Stimulated activated naive CD8-positive, alpha-beta T cell treated with anti-CD3 and anti-CD28 coated beads, Interleukin-15, Interleukin-2, amounts not matched to agents 100 ng/mL and 50 ng/mL, for 24 hours (primary cell): ENCODE measurements around the gene ARF1.

Experiments
- H3K27ac Mint-ChIP-seq: one replicate; pipeline ENCODE4 v1.8.0; 2021; ENCODE audit warnings: mild to moderate bottlenecking, mixed read lengths
- H3K27me3 Mint-ChIP-seq: one replicate; pipeline ENCODE4 v1.8.0; 2021; ENCODE audit warnings: mixed read lengths
- H3K36me3 Mint-ChIP-seq: one replicate; pipeline ENCODE4 v1.8.0; 2021; ENCODE audit warnings: low read depth, mixed read lengths
- H3K4me1 Mint-ChIP-seq: one replicate; pipeline ENCODE4 v1.8.0; 2021; ENCODE audit warnings: low read depth, mixed read lengths
- H3K4me3 Mint-ChIP-seq: one replicate; pipeline ENCODE4 v1.8.0; 2021; ENCODE audit warnings: mild to moderate bottlenecking, mixed read lengths
- H3K9me3 Mint-ChIP-seq: one replicate; pipeline ENCODE4 v1.8.0; 2021; ENCODE audit warnings: mixed read lengths

The ARF1 gene

GRCh38 chr1:228084325-228084724 is 1.8 kb downstream of the ARF1 start:
- Mint-ChIP-seq H3K27me3 (no peaks in the 10 kb centered on the region), H3K36me3 (peaks cover 57% of the 10 kb centered on the region), H3K27ac (peak overlapping the region; percentile 97), H3K4me3 (peak overlapping the region; percentile 97), H3K4me1 (peaks cover 55% of the 10 kb centered on the region), H3K9me3 (no peaks in the 10 kb centered on the region)

GRCh38 chr1:228084797-228085196 is 2.3 kb downstream of the ARF1 start:
- Mint-ChIP-seq H3K4me3 (peak overlapping the region; percentile 97), H3K27ac (peak overlapping the region; percentile 97), H3K9me3 (no peaks in the 10 kb centered on the region), H3K4me1 (peaks cover 58% of the 10 kb centered on the region), H3K27me3 (no peaks in the 10 kb centered on the region), H3K36me3 (peaks cover 59% of the 10 kb centered on the region)

- peak overlapping the region; percentile 97 for H3K27ac Mint-ChIP-seq
- peaks cover 62% of the 10 kb centered on the region for H3K36me3 Mint-ChIP-seq
- H3K4me1 Mint-ChIP-seq: peaks cover 64% of the 10 kb centered on the region
- H3K27me3 Mint-ChIP-seq: no peaks in the 10 kb centered on the region
- peak overlapping the region; percentile 97 for H3K4me3 Mint-ChIP-seq
- H3K9me3 Mint-ChIP-seq: no peaks in the 10 kb centered on the region
Measured at GRCh38 chr1:228085287-228085951, 2.9 kb downstream of the ARF1 start.

GRCh38 chr1:228087771-228088251 is 5.3 kb downstream of the ARF1 start:
- peaks cover 84% of the 10 kb centered on the region for H3K36me3 Mint-ChIP-seq
- H3K27me3 Mint-ChIP-seq: no peaks in the 10 kb centered on the region
- H3K27ac Mint-ChIP-seq: peak overlapping the region; percentile 92
- H3K4me3 Mint-ChIP-seq: peak overlapping the region; percentile 75
- no peaks in the 10 kb centered on the region for H3K9me3 Mint-ChIP-seq
- peaks cover 86% of the 10 kb centered on the region for H3K4me1 Mint-ChIP-seq

- H3K27me3 Mint-ChIP-seq: no peaks in the 10 kb centered on the region
- peaks cover 83% of the 10 kb centered on the region for H3K36me3 Mint-ChIP-seq
- peak overlapping the region; percentile 38 for H3K4me3 Mint-ChIP-seq
- H3K9me3 Mint-ChIP-seq: no peaks in the 10 kb centered on the region
- peaks cover 86% of the 10 kb centered on the region for H3K4me1 Mint-ChIP-seq
- peak overlapping the region; percentile 92 for H3K27ac Mint-ChIP-seq
Measured at GRCh38 chr1:228088586-228089498, 6.3 kb downstream of the ARF1 start.

- peaks cover 82% of the 10 kb centered on the region for H3K36me3 Mint-ChIP-seq
- peaks cover 88% of the 10 kb centered on the region for H3K4me1 Mint-ChIP-seq
- peak overlapping the region; percentile 92 for H3K27ac Mint-ChIP-seq
- peaks cover 6% of the 10 kb centered on the region for H3K9me3 Mint-ChIP-seq
- H3K27me3 Mint-ChIP-seq: no peaks in the 10 kb centered on the region
- H3K4me3 Mint-ChIP-seq: peak overlapping the region; percentile 38
Measured at GRCh38 chr1:228089519-228090380, 7.2 kb downstream of the ARF1 start.

- Mint-ChIP-seq H3K27ac (peak overlapping the region; percentile 16), H3K4me1 (peaks cover 87% of the 10 kb centered on the region), H3K9me3 (peaks cover 10% of the 10 kb centered on the region), H3K4me3 (no peak overlapping the region), H3K36me3 (peaks cover 82% of the 10 kb centered on the region), H3K27me3 (no peaks in the 10 kb centered on the region)
Measured at GRCh38 chr1:228090613-228091081, 8.1 kb downstream of the ARF1 start.

GRCh38 chr1:228091084-228091483 is 8.6 kb downstream of the ARF1 start:
- H3K9me3 Mint-ChIP-seq: peaks cover 10% of the 10 kb centered on the region
- peaks cover 82% of the 10 kb centered on the region for H3K36me3 Mint-ChIP-seq
- no peaks in the 10 kb centered on the region for H3K27me3 Mint-ChIP-seq
- peaks cover 86% of the 10 kb centered on the region for H3K4me1 Mint-ChIP-seq
- peak overlapping the region; percentile 9 for H3K27ac Mint-ChIP-seq
- no peak overlapping the region for H3K4me3 Mint-ChIP-seq

GRCh38 chr1:228092342-228093049 is 10.0 kb downstream of the ARF1 start:
- peaks cover 78% of the 10 kb centered on the region for H3K36me3 Mint-ChIP-seq
- H3K4me3 Mint-ChIP-seq: no peak overlapping the region
- peak overlapping the region; percentile 26 for H3K27ac Mint-ChIP-seq
- H3K9me3 Mint-ChIP-seq: peaks cover 10% of the 10 kb centered on the region
- peaks cover 75% of the 10 kb centered on the region for H3K4me1 Mint-ChIP-seq
- H3K27me3 Mint-ChIP-seq: no peaks in the 10 kb centered on the region

GRCh38 chr1:228093050-228093906 is 10.8 kb downstream of the ARF1 start:
- H3K9me3 Mint-ChIP-seq: peaks cover 10% of the 10 kb centered on the region
- no peak overlapping the region for H3K27ac Mint-ChIP-seq
- peaks cover 68% of the 10 kb centered on the region for H3K4me1 Mint-ChIP-seq
- H3K4me3 Mint-ChIP-seq: no peak overlapping the region
- peaks cover 70% of the 10 kb centered on the region for H3K36me3 Mint-ChIP-seq
- no peaks in the 10 kb centered on the region for H3K27me3 Mint-ChIP-seq

GRCh38 chr1:228094432-228095016 is 12.0 kb downstream of the ARF1 start:
- Mint-ChIP-seq H3K4me3 (no peak overlapping the region), H3K27me3 (no peaks in the 10 kb centered on the region), H3K4me1 (peaks cover 55% of the 10 kb centered on the region), H3K27ac (peak overlapping the region; percentile 36), H3K9me3 (peaks cover 10% of the 10 kb centered on the region), H3K36me3 (peaks cover 71% of the 10 kb centered on the region)

- H3K36me3 Mint-ChIP-seq: peaks cover 72% of the 10 kb centered on the region
Measured at GRCh38 chr1:228095161-228095560, 12.7 kb downstream of the ARF1 start.

GRCh38 chr1:228095938-228096337 is 13.4 kb downstream of the ARF1 start:
- H3K27ac Mint-ChIP-seq: peak overlapping the region; percentile 21
- H3K27me3 Mint-ChIP-seq: no peaks in the 10 kb centered on the region
- peaks cover 41% of the 10 kb centered on the region for H3K4me1 Mint-ChIP-seq
- H3K36me3 Mint-ChIP-seq: peaks cover 69% of the 10 kb centered on the region
- peaks cover 10% of the 10 kb centered on the region for H3K9me3 Mint-ChIP-seq
- no peak overlapping the region for H3K4me3 Mint-ChIP-seq

More at GRCh38 chr1:228095161-228095560, 12.7 kb downstream of the ARF1 start:
- H3K4me3 Mint-ChIP-seq: no peak overlapping the region
- H3K27ac Mint-ChIP-seq: no peak overlapping the region
- H3K4me1 Mint-ChIP-seq: peaks cover 49% of the 10 kb centered on the region
- H3K9me3 Mint-ChIP-seq: peaks cover 10% of the 10 kb centered on the region
- H3K27me3 Mint-ChIP-seq: no peaks in the 10 kb centered on the region
